Measurements from ENCODE around the gene FST. TPM values are rescaled to one million over a fixed set of nuclear protein-coding genes. Genes with fewer than 3 reads are reported as not detected.

FST gene
- total RNA-seq, 1 donor: 215 TPM

GRCh38 chr5:53436480-53437191, 43.8 kb upstream of the FST start:
- no peaks in the 10 kb centered on the region for H3K27me3 ChIP-seq (ENCODE audit: insufficient read depth, low read length)

DNA sequence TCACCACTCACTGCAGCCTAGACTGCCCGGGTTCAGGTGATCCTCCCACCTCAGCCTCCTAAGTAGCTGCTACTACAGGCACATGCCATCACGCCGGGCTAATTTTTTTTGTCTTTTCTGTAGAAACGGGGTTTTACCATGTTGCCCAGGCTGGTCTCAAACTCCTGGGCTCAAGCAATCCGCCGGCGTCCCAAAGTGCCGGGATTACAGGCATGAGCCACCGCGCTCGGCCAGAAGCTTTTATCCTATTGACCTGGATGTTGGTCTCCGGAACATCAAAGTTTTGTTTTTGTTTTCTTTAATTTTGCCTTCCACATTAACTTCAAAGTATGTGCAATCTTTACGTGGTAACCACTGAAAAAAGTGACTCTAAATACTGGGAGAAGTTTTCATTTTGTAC, 42.4 kb upstream of the FST start:
- H4K20me1 ChIP-seq (ENCODE audit: insufficient read depth, low read length): no peaks in the 10 kb centered on the region
- no peaks in the 10 kb centered on the region for H3K27me3 ChIP-seq (ENCODE audit: insufficient read depth, low read length)
- no peak overlapping the region for H2AFZ ChIP-seq (ENCODE audit: low read length)
- no peaks in the 10 kb centered on the region for H3K79me2 ChIP-seq (ENCODE audit: insufficient read depth, low read length)
- H3K4me2 ChIP-seq (ENCODE audit: insufficient read depth, low read length): no peak overlapping the region
- H3K27ac ChIP-seq (ENCODE audit: low read depth, low read length): no peak overlapping the region
- peaks cover 19% of the 10 kb centered on the region for H3K4me1 ChIP-seq (ENCODE audit: insufficient read depth, low read length)
- no peak for DNase-seq (ENCODE audit: insufficient read length, low spot score, missing footprints)
- no peaks in the 10 kb centered on the region for H3K36me3 ChIP-seq (ENCODE audit: insufficient read depth, low read length)
- no peak overlapping the region for H3K4me3 ChIP-seq (ENCODE audit: insufficient read depth, low read length)
- TF ChIP-seq, protein P1, sequence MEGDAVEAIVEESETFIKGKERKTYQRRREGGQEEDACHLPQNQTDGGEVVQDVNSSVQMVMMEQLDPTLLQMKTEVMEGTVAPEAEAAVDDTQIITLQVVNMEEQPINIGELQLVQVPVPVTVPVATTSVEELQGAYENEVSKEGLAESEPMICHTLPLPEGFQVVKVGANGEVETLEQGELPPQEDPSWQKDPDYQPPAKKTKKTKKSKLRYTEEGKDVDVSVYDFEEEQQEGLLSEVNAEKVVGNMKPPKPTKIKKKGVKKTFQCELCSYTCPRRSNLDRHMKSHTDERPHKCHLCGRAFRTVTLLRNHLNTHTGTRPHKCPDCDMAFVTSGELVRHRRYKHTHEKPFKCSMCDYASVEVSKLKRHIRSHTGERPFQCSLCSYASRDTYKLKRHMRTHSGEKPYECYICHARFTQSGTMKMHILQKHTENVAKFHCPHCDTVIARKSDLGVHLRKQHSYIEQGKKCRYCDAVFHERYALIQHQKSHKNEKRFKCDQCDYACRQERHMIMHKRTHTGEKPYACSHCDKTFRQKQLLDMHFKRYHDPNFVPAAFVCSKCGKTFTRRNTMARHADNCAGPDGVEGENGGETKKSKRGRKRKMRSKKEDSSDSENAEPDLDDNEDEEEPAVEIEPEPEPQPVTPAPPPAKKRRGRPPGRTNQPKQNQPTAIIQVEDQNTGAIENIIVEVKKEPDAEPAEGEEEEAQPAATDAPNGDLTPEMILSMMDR (IDR thresholded peaks at IDR 0.05; ENCODE audit: extremely low read depth, low read depth, low read length): no peak
- H3K9me3 ChIP-seq (ENCODE audit: low read depth, low read length): no peaks in the 10 kb centered on the region

More at GRCh38 chr5:53436480-53437191, 43.8 kb upstream of the FST start:
- H3K4me3 ChIP-seq (ENCODE audit: insufficient read depth, low read length): no peak overlapping the region
- no peaks in the 10 kb centered on the region for H3K79me2 ChIP-seq (ENCODE audit: insufficient read depth, low read length)
- no peak for DNase-seq (ENCODE audit: insufficient read length, low spot score, missing footprints)
- peaks cover 24% of the 10 kb centered on the region for H3K4me1 ChIP-seq (ENCODE audit: insufficient read depth, low read length)
- H3K4me2 ChIP-seq (ENCODE audit: insufficient read depth, low read length): no peak overlapping the region
- H4K20me1 ChIP-seq (ENCODE audit: insufficient read depth, low read length): no peaks in the 10 kb centered on the region
- H3K9me3 ChIP-seq (ENCODE audit: low read depth, low read length): no peaks in the 10 kb centered on the region
- H3K27ac ChIP-seq (ENCODE audit: low read depth, low read length): no peak overlapping the region
- no peaks in the 10 kb centered on the region for H3K36me3 ChIP-seq (ENCODE audit: insufficient read depth, low read length)
- TF ChIP-seq, protein P1 (IDR thresholded peaks at IDR 0.05; ENCODE audit: extremely low read depth, low read depth, low read length): no peak
- no peak overlapping the region for H2AFZ ChIP-seq (ENCODE audit: low read length)

GRCh38 chr5:53438486-53439472, 41.6 kb upstream of the FST start:
- peaks cover 19% of the 10 kb centered on the region for H3K4me1 ChIP-seq (ENCODE audit: insufficient read depth, low read length)
- H3K27ac ChIP-seq (ENCODE audit: low read depth, low read length): peak overlapping the region; percentile 13
- no peaks in the 10 kb centered on the region for H3K36me3 ChIP-seq (ENCODE audit: insufficient read depth, low read length)
- H4K20me1 ChIP-seq (ENCODE audit: insufficient read depth, low read length): no peaks in the 10 kb centered on the region
- DNase-seq (ENCODE audit: insufficient read length, low spot score, missing footprints): peak; percentile 71
- TF ChIP-seq, protein P1 (IDR thresholded peaks at IDR 0.05; ENCODE audit: extremely low read depth, low read depth, low read length): no peak
- no peak overlapping the region for H2AFZ ChIP-seq (ENCODE audit: low read length)
- H3K4me2 ChIP-seq (ENCODE audit: insufficient read depth, low read length): peak overlapping the region; percentile 37
- H3K4me3 ChIP-seq (ENCODE audit: insufficient read depth, low read length): no peak overlapping the region
- no peaks in the 10 kb centered on the region for H3K27me3 ChIP-seq (ENCODE audit: insufficient read depth, low read length)
- H3K79me2 ChIP-seq (ENCODE audit: insufficient read depth, low read length): no peaks in the 10 kb centered on the region
- H3K9me3 ChIP-seq (ENCODE audit: low read depth, low read length): no peaks in the 10 kb centered on the region

- Histone ChIP-seq H3K4me1 (ENCODE audit: insufficient read depth, low read length) (peaks cover 16% of the 10 kb centered on the region), H3K4me2 (ENCODE audit: insufficient read depth, low read length) (no peak overlapping the region), H3K27me3 (ENCODE audit: insufficient read depth, low read length) (no peaks in the 10 kb centered on the region), H4K20me1 (ENCODE audit: insufficient read depth, low read length) (no peaks in the 10 kb centered on the region), H3K27ac (ENCODE audit: low read depth, low read length) (no peak overlapping the region), H3K9me3 (ENCODE audit: low read depth, low read length) (no peaks in the 10 kb centered on the region), H3K4me3 (ENCODE audit: insufficient read depth, low read length) (no peak overlapping the region), H2AFZ (ENCODE audit: low read length) (no peak overlapping the region), H3K79me2 (ENCODE audit: insufficient read depth, low read length) (no peaks in the 10 kb centered on the region), H3K36me3 (ENCODE audit: insufficient read depth, low read length) (no peaks in the 10 kb centered on the region)
- TF ChIP-seq, protein P1 (IDR thresholded peaks at IDR 0.05; ENCODE audit: extremely low read depth, low read depth, low read length): no peak
- DNase-seq (ENCODE audit: insufficient read length, low spot score, missing footprints): no peak
These were observed 37.5 kb upstream of the FST start for GRCh38 chr5:53442961-53443360.
